Keratinocyte (primary cell): ENCODE results near the gene TNS1. TPM values are rescaled to one million over a fixed set of nuclear protein-coding genes. Genes with fewer than 3 reads are reported as not detected.
A peak's percentile ranks its signal among the peaks of the same experiment; 100 is the strongest.

Experiments
- DNase-seq: peaks from one replicate; pipeline ENCODE4 v3.0.0-alpha.2; 2011; ENCODE audit warnings: low read depth, missing footprints, low spot score
- FAIRE-seq: peaks from 2 replicates; lab custom pipeline; 2011; peaks lifted over from hg19 to GRCh38; lab: Jason Lieb, UNC
- H2AFZ ChIP-seq: 2 replicates; pipeline ENCODE4 v1.6.0; 2012; ENCODE audit warnings: low read length, control low read depth, inconsistent platforms; ENCODE audit not compliant: control insufficient read depth
- H3K27ac ChIP-seq: 2 replicates; pipeline ENCODE4 v1.5.1; 2011; ENCODE audit warnings: low read length; ENCODE audit not compliant: control insufficient read depth, insufficient read depth
- H3K27me3 ChIP-seq: 3 replicates; pipeline ENCODE4 v1.6.0; 2011; ENCODE audit warnings: low read length; ENCODE audit not compliant: control insufficient read depth, insufficient read depth; ENCODE audit errors: extremely low read depth
- H3K36me3 ChIP-seq, 2 experiments: 2 replicates in 1 of 2; 3 replicates in 1 of 2; pipeline ENCODE4 v1.5.1; 2011; ENCODE audit warnings: low read length in 2 of 2, mild to moderate bottlenecking in 1 of 2; ENCODE audit not compliant: control insufficient read depth in 2 of 2, insufficient read depth in 2 of 2; ENCODE audit errors: extremely low read depth in 1 of 2
- H3K4me1 ChIP-seq: 3 replicates; pipeline ENCODE4 v1.5.1; 2011; ENCODE audit warnings: low read length; ENCODE audit not compliant: control insufficient read depth, insufficient read depth; ENCODE audit errors: extremely low read depth
- H3K4me2 ChIP-seq: 3 replicates; pipeline ENCODE4 v1.6.0; 2011; ENCODE audit warnings: low read depth, low read length; ENCODE audit not compliant: control insufficient read depth, insufficient read depth; ENCODE audit errors: extremely low read depth
- H3K4me3 ChIP-seq, 3 experiments: fragments of 200-600 bp in 1 of 3; sonication (generic) in 1 of 3; 2 replicates in 2 of 3; 3 replicates in 1 of 3; pipeline ENCODE4 v1.5.1; 2011 to 2016; ENCODE audit warnings: low read length in 3 of 3, mild to moderate bottlenecking in 3 of 3, control low read depth in 2 of 3, inconsistent platforms in 1 of 3, low read depth in 1 of 3, mixed read lengths in 1 of 3, mixed run types in 1 of 3, moderate library complexity in 1 of 3; ENCODE audit not compliant: control insufficient read depth in 2 of 3, insufficient read depth in 2 of 3; ENCODE audit errors: extremely low read depth in 1 of 3
- H3K79me2 ChIP-seq: 2 replicates; pipeline ENCODE4 v1.6.0; 2012; ENCODE audit warnings: low read length; ENCODE audit not compliant: control insufficient read depth, insufficient read depth
- H3K9ac ChIP-seq: 3 replicates; pipeline ENCODE4 v1.6.0; 2011; ENCODE audit warnings: low read length; ENCODE audit not compliant: control insufficient read depth, insufficient read depth; ENCODE audit errors: extremely low read depth
- H3K9me1 ChIP-seq: 3 replicates; pipeline ENCODE4 v1.6.0; 2011; ENCODE audit warnings: low read length; ENCODE audit not compliant: control insufficient read depth, insufficient read depth; ENCODE audit errors: extremely low read depth
- H3K9me3 ChIP-seq: 2 replicates; pipeline ENCODE4 v1.5.1; 2012; ENCODE audit warnings: low read depth, low read length; ENCODE audit not compliant: control insufficient read depth
- H4K20me1 ChIP-seq: 3 replicates; pipeline ENCODE4 v1.6.0; 2011; ENCODE audit warnings: low read length; ENCODE audit not compliant: control insufficient read depth, insufficient read depth; ENCODE audit errors: extremely low read depth
- CTCF ChIP-seq, 3 experiments: IDR thresholded peaks in 1 of 3; conservative IDR thresholded peaks in 1 of 3; optimal IDR thresholded peaks in 1 of 3; 2 replicates in 2 of 3; 3 replicates in 1 of 3; pipeline versions ENCODE3 to v1.5.1; 2011; ENCODE audit warnings: low read length in 3 of 3, mild to moderate bottlenecking in 3 of 3, moderate library complexity in 2 of 3, control low read depth in 1 of 3, inconsistent platforms in 1 of 3; ENCODE audit not compliant: insufficient read depth in 2 of 3; ENCODE audit errors: extremely low read depth in 1 of 3
- EZH2 ChIP-seq: IDR thresholded peaks from one replicate; pipeline ENCODE4 v1.6.1; 2012; ENCODE audit warnings: inconsistent platforms, mild to moderate bottlenecking, low read length, moderate library complexity
- dilution Hi-C: fragments of 300-500 bp; cut with MboI; formaldehyde crosslinking; loops from one replicate; pipeline ENCODE4 v1.7.0; 2020; ENCODE audit warnings: low sequenced_read_pairs; ENCODE audit not compliant: extremely low pct_ligation_motif_present
- polyA plus RNA-seq, 5 experiments: library from polyadenylated mRNA; depleted of rRNA in 3 of 5; stranded (reverse) in 3 of 5; stranded (forward) in 1 of 5; unstranded in 1 of 5; fragments of >200 nt; gene quantifications; 1 replicate in 1 of 5; 2 replicates in 3 of 5; 3 replicates in 1 of 5; pipeline versions ENCODE4 v1.2.1 to v1.2.3, GENCODE V29; 2011 to 2012; ENCODE audit warnings: missing spikeins in 2 of 5, low read depth in 1 of 5, low replicate concordance in 1 of 5

Gene TNS1
- polyA plus RNA-seq, 1 donor (not counting 4 experiments of a cell fraction or from before 2014, with no cell fraction given), result 2.5 TPM

- TF ChIP-seq CTCF (optimal IDR thresholded peaks at IDR 0.05 in 1 of 3, IDR thresholded peaks at IDR 0.05 in 1 of 3, conservative IDR thresholded peaks at IDR 0.05 in 1 of 3; ENCODE audit: extremely low read depth in 1 of 3, insufficient read depth in 2 of 3, low read length in 3 of 3), result no peak
- no peak for TF ChIP-seq EZH2
- Histone ChIP-seq H3K4me1 (no peaks in the 10 kb centered on the region), H3K4me2 (no peak overlapping the region), H3K9me3 (no peaks in the 10 kb centered on the region), H3K4me3 (no peak overlapping the region), H4K20me1 (no peaks in the 10 kb centered on the region), H2AFZ (no peak overlapping the region), H3K27me3 (peaks cover 24% of the 10 kb centered on the region), H3K9ac (no peak overlapping the region), H3K79me2 (no peaks in the 10 kb centered on the region), H3K36me3 (no peaks in the 10 kb centered on the region), H3K9me1 (no peaks in the 10 kb centered on the region), H3K27ac (no peak overlapping the region)
- dilution Hi-C loops, result no loop called here
- DNase-seq (no peak), FAIRE-seq (peak; percentile 32)
These were observed 14.6 kb upstream of the TNS1 start for GRCh38 chr2:218017211-218018053.

- Histone ChIP-seq H3K9ac (no peak overlapping the region), H3K9me1 (no peaks in the 10 kb centered on the region), H3K4me2 (no peak overlapping the region), H3K4me3 (no peak overlapping the region), H2AFZ (no peak overlapping the region), H3K27me3 (peaks cover 30% of the 10 kb centered on the region), H3K79me2 (no peaks in the 10 kb centered on the region), H3K27ac (no peak overlapping the region), H3K9me3 (no peaks in the 10 kb centered on the region), H4K20me1 (no peaks in the 10 kb centered on the region), H3K4me1 (no peaks in the 10 kb centered on the region), H3K36me3 (no peaks in the 10 kb centered on the region)
- dilution Hi-C loops, result no loop called here
- no peak for FAIRE-seq
- DNase-seq, result no peak
- TF ChIP-seq EZH2 (no peak), CTCF (optimal IDR thresholded peaks at IDR 0.05 in 1 of 3, IDR thresholded peaks at IDR 0.05 in 1 of 3, conservative IDR thresholded peaks at IDR 0.05 in 1 of 3; ENCODE audit: extremely low read depth in 1 of 3, insufficient read depth in 2 of 3, low read length in 3 of 3) (no peak)
These were observed 14.0 kb upstream of the TNS1 start for GRCh38 chr2:218016810-218017209.
